ENCODE data around the gene SLC36A2.
A peak's percentile ranks its signal among the peaks of the same experiment; 100 is the strongest.
"Not testable (repeated sequence)": the region's sequence is repeated elsewhere in the genome, so short reads cannot be mapped to it uniquely, and the experiment has no call there.

Gene SLC36A2

GRCh38 chr5:151320481-151320880, 26.9 kb downstream of the SLC36A2 start:
- DNase-seq, result no peak

DNA sequence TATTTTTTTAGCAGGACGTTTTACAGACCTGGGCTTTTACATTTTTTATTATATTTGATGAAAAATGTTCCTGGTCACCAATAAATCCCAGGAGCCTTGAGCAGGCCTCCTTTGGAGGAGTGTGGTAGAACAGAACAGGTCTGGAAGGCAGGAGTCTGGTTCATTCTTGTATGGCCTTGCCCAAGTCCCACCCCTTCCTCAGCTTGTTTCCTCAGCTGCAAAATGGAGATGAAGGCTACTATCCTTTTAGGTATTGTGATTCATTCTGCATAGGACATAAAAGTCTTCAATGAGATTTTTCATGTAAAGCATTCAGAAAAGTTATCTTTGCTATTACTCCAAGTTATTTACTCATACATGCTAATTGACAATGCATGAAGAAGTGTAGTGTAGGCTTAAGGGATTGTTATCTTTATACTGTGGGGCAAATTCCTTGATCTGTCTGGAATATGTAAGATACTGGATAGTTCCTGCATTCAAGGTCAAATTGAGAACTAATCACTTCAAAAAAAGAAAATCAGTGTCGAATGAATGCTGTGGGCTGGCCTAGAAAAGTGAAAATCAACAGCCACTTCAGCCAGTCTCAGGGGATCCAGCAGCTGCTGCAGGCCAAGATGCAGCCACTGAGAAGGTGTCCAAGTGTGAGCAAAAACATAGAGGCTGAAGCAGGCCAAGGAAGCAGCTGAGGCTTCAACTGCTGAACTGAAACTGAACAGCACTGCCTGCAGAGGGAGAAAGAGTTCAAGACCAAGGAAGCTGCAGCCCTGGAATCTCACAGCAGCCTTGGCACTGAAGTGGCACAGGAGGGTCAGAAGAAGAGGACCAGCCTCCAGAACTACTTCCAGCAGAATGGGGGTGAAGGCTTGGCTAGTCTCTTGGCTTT, 28.3 kb downstream of the SLC36A2 start:
- no peak for DNase-seq

- no peak for DNase-seq
Observed at GRCh38 chr5:151317871-151318270, 29.5 kb downstream of the SLC36A2 start.

- peak; percentile 70 for DNase-seq
Observed at GRCh38 chr5:151315998-151316597, 31.3 kb downstream of the SLC36A2 start.

DNA sequence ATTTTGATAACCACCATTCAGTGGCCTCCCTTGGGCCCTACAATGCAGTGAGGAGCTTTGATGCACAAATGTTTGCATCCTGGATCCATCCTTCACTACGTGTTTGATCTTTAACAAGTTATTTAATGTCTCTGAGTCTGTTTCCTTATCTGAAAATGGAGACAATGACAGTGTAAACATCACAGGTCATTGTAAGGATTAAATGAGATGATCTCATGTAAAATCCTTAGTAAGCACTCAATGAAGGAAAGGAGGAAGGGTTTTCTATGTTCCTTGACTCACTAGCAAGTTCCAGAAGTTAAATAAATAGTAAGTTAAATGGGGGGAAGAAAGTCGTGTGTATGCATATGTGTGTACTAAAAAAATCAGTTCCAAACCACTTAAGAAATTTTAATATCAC, 34.0 kb downstream of the SLC36A2 start:
- DNase-seq, result no peak

DNA sequence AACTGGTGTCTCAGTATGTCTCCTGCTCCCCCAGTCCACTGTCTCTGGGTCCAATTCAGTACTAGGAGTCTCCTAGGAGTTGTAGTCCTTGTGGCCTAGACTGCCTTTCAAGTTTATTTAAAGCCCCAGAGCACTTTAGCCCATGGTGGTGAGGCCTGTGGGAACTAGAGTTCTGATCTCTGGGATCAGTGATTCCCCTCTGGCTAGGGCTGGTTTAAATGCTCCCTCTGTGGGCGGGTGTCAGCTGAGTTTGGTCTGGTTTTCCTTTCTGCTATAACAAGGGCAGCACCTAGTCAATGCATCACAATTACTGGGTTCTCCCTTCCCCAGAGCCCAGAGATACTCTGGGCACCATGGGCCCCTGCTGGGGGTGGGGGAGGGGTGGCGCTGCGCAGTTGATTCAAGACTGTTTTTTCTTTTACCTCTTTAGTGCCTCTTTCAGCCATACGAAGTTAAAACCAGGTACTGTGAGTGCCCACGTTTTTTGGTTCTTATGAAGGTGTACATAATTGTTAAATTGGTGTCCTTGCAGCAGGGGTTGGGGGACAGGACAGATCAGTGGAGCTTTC, 34.5 kb downstream of the SLC36A2 start:
- DNase-seq, result no peak

DNA sequence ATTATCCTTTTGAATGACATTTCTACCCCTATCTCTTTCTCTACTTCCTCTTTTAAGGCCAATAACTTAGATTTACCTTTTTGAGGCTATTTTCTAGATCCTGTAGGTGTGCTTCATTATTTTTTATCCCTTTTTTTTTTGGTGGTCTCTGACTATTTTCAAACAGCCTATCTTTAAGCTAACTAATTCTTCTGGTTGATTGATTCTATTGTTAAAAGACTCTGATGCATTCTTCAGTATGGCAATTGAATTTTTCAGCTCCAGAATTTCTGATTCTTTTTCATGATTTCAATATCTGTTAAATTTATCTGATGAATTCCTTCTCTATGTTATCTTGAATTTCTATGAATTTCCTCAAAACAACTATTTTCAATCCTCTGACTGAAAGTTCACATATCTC, 36.4 kb downstream of the SLC36A2 start:
- DNase-seq, result no peak

- DNase-seq, result not testable (repeated sequence)
Observed at GRCh38 chr5:151309821-151310220, 37.5 kb downstream of the SLC36A2 start.

DNA sequence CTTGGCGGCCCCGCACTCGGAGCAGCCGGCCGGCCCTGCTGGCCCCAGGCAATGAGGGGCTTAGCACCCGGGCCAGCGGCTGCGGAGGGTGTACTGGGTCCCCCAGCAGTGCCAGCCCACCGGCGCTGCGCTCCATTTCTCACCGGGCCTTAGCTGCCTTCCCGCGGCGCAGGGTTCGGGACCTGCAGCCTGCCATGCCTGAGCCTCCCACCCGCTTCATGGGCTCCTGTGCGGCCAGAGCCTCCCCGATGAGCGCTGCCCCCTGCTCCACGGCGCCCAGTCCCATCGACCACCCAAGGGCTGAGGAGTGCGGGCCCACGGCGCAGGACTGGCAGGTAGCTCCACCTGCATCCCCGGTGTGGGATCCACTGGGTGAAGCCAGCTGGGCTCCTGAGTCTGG, 38.1 kb downstream of the SLC36A2 start:
- not testable (repeated sequence) for DNase-seq

DNA sequence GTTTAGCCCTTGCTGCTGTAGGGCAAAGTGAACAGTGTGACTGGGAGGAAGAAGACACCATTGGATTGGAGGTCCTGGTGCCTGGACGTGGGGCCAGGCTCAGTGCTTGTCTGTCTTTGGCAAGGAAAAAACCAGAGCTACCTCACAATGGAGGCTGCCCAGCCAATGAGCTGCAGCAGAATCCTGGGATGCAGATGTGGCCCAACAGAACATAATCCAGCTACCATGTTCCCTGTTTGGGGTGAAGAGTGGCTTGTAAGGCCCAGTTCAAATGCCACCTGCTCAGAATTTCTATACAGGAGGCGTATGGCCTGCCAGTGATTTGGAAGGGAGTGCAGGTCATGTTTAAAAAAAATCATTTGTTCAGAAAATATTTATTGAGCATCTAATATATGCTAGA, 43.7 kb downstream of the SLC36A2 start, which contains the start of gene SLC36A3:
SLC36A3 (minus strand) TSS at position 101 of the 400 bp plus-strand sequence. CDS start 412 bp downstream, outside the sequence.
- DNase-seq, result no peak

GRCh38 chr5:151298063-151298855, 49.1 kb downstream of the SLC36A2 start:
- no peak for DNase-seq

- DNase-seq, result no peak
Observed at GRCh38 chr5:151296974-151297373, 50.4 kb downstream of the SLC36A2 start.

DNA sequence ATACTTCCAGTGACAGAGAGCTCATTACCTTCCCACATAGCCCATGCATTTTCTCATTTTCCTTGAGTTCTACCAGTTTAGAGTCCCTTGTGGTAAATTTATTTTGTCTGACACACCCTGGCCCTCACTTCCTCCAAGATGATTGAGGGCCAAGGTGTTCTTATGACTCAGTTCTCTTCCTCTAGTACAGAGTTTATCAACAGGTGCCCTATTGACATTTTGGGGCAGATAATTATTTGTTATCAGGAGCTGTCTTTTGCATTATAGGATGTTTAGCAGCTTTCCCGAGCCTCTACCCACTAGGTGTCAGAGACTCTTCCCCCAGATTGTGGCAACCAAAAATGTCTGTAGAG, 50.9 kb downstream of the SLC36A2 start:
- DNase-seq, result no peak

DNA sequence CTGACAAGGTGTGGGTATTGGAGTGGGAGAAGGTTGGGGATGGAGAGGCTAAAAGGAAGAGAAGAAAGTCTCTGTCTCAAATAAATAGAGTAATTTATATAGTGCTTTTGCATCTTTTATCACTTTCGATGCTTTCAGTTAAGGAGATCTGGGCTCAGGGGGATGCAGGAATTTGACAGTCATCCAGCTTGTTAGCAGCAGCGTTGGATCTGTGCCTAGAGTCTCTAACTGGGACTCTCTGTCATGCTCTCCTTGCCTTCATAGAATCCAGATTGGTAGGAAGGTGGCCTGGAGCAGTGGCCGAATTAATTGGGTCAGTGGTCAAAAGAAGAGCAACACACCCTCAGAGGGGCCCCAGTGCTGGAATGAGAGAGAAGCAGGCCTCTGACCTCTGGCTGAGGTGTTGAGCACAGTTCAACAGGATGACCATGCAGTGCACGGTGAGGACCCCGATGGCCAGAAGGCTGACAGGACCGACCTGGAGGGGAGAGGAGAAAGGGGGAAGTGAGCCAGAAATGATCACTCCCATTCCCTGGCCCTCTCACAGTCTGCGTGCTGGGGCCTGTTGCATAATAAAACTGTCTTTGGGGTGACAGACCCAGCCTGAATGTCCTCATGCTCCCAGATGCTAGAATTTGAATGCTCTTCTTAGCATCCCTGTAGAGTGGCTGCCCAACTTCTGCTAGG, 51.4 kb downstream of the SLC36A2 start:
- no peak for DNase-seq

GRCh38 chr5:151295138-151295537, 52.2 kb downstream of the SLC36A2 start:
- DNase-seq, result no peak

- DNase-seq, result no peak
Observed at GRCh38 chr5:151293624-151294023, 53.7 kb downstream of the SLC36A2 start.

- DNase-seq, result peak; percentile 85
Observed at GRCh38 chr5:151288180-151288579, 59.2 kb downstream of the SLC36A2 start.

DNA sequence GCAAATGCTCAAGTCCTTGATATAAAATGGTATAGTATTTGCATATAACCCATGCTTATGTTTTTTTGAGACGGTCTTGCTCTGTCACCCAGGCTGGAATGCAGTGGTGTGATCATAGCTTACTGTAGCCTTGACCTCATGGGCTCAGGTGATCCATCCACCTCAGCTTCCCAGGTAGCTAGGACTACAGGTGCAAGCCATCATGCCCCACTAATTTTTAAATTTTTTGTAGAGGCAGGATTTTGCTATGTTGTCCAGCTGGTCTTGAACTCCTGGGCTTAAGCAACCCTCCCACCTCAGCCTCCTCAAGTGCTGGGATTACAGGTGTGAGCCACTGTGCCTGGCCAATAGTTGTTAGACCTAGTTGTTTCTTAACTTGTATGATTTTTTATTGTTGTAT, 61.1 kb downstream of the SLC36A2 start:
- no peak for DNase-seq

- no peak for DNase-seq
Observed at GRCh38 chr5:151285683-151286082, 61.7 kb downstream of the SLC36A2 start.

DNA sequence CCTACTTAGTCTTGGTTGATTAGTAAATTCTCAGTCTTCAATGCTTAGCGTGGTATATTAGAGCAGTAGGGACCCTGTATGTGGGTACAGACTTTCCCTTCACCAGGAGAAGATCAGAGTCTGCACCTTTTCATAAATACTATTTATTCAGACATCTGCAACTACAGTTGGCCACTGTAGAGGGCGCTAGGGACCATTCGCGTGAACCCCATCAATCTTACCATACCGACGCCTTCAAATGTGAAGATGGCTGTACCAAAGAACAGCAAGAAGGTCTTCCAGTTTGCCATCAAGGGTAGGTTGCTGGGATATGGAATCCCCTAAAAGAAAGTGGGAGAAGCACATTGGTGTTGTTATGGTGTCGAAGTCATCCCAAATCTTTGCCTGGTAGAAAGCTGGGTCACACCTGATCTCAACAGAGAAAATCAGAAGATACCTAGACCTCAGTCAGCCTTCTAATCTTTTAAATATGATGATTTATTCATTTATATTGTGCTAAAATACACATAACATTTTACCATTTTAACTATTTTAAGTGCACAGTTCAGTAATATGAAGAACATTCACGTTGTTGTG, 62.9 kb downstream of the SLC36A2 start:
- DNase-seq, result no peak

DNA sequence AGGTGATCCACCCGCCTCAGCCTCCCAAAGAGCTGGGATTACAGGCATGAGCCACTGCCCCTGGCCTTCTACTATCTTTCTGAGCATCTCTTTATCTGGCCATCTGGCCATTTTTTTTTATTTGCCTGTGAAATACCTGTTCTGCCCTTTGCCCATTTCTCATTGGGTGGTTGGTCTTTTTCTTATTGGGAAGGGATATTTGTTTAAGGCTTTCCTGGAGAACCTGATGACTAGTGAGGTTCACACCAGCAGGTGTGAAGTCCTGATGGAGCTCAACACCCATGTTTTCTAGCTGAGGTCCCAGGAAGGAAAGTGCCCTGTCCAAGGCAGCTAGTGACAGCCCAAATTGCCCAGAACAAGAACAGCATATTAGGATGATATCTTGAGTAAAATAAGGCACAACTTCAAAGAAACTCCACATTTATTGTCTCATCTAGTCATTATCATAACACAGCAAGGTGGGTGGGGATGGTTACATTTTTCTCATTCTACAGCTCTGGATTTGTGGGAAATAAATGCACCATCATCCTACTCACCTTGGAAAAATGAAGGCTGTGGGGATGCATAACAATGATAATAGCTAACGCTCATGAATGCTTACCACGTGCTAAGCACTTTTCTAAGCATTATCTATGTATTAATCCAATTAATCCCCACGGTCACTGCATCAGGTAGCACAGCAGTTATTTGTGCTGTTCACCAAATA, 64.1 kb downstream of the SLC36A2 start:
- DNase-seq, result no peak

All from NCI-H510A treated with DMSO at 0.1 percent for 48 hours (cell line).